ENCODE data around the gene A3GALT2.

- TF ChIP-seq SP1 (IDR thresholded peaks at IDR 0.05) (no peak), FOXA1 (IDR thresholded peaks at IDR 0.05) (no peak), SUZ12 (IDR thresholded peaks at IDR 0.05) (no peak), HDGF (IDR thresholded peaks at IDR 0.05; ENCODE audit: borderline replicate concordance) (no peak), L3MBTL2 (conservative IDR thresholded peaks at IDR 0.05) (no peak), ARNT (IDR thresholded peaks at IDR 0.05) (no peak)
These were observed 36.8 kb downstream of the A3GALT2 start for GRCh38 chr1:33284049-33284448.

All from HEK293T (cell line).